Measurements from ENCODE around the gene FNBP1.

DNA sequence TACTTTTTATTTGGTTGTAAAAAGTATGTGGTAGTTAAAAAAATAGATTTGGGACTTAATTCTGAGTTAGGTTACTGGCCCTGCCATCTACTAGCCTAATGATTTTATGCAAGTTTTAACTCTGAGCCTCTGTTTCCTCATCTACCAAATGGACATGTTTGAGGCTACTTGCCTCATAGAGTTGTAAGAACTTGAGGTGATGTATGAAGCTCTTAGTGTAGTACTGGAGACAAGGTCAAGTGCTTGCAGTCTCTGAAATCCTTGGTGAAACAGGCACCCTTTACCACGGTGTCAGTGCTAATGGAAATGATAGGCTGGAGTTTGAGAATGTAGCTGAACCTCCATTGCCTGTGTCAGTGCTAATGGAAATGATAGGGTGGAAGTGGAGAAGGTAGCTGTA, 26.1 kb upstream of the FNBP1 start:
- TF ChIP-seq, protein P1, sequence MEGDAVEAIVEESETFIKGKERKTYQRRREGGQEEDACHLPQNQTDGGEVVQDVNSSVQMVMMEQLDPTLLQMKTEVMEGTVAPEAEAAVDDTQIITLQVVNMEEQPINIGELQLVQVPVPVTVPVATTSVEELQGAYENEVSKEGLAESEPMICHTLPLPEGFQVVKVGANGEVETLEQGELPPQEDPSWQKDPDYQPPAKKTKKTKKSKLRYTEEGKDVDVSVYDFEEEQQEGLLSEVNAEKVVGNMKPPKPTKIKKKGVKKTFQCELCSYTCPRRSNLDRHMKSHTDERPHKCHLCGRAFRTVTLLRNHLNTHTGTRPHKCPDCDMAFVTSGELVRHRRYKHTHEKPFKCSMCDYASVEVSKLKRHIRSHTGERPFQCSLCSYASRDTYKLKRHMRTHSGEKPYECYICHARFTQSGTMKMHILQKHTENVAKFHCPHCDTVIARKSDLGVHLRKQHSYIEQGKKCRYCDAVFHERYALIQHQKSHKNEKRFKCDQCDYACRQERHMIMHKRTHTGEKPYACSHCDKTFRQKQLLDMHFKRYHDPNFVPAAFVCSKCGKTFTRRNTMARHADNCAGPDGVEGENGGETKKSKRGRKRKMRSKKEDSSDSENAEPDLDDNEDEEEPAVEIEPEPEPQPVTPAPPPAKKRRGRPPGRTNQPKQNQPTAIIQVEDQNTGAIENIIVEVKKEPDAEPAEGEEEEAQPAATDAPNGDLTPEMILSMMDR (IDR thresholded peaks at IDR 0.05), result no peak
- no peak for TF ChIP-seq POLR2A (IDR thresholded peaks at IDR 0.05)
